Measurements from ENCODE around the gene LYG1.

- TF ChIP-seq CTCF (CRISPR knock-in tag; IDR thresholded peaks at IDR 0.05) (no peak), KLF9 (CRISPR knock-in tag; IDR thresholded peaks at IDR 0.05; ENCODE audit: low read depth) (no peak)
Measured at GRCh38 chr2:99261242-99261641, 39.8 kb downstream of the LYG1 start.
